WI38 (cell line): ENCODE data around the gene DIPK2B.

Experiments used
- H3K4me3 ChIP-seq: 2 replicates; pipeline ENCODE4 v1.5.1; 2011; ENCODE audit warnings: low read depth, mild to moderate bottlenecking, control low read depth, low read length
- CTCF ChIP-seq: IDR thresholded peaks from 2 replicates; pipeline ENCODE4 v1.5.1; 2012; ENCODE audit warnings: low read depth, mild to moderate bottlenecking, control low read depth, low read length

Gene DIPK2B

GRCh38 chrX:45200741-45201234 is at the start of gene DIPK2B:
Gene DIPK2B, minus strand, starts transcription at chrX:45200876. Its CDS starts 50 bp downstream, at chrX:45200826.
- no peak for TF ChIP-seq CTCF
- H3K4me3 ChIP-seq: no peak within 1 kb of the TSS

GRCh38 chrX:45240301-45240700 is 39.6 kb upstream of the DIPK2B start:
- no peak overlapping the region for H3K4me3 ChIP-seq
- TF ChIP-seq CTCF: no peak

GRCh38 chrX:45238489-45238888 is 37.8 kb upstream of the DIPK2B start:
- TF ChIP-seq CTCF: no peak
- no peak overlapping the region for H3K4me3 ChIP-seq

- TF ChIP-seq CTCF: no peak
- no peak overlapping the region for H3K4me3 ChIP-seq
Observed at GRCh38 chrX:45233531-45233930, 32.9 kb upstream of the DIPK2B start.

GRCh38 chrX:45232139-45232538 is 31.5 kb upstream of the DIPK2B start:
- TF ChIP-seq CTCF: no peak
- H3K4me3 ChIP-seq: no peak overlapping the region

- H3K4me3 ChIP-seq: no peak overlapping the region
- TF ChIP-seq CTCF: no peak
Observed at GRCh38 chrX:45230410-45230809, 29.7 kb upstream of the DIPK2B start.

GRCh38 chrX:45229348-45229747 is 28.7 kb upstream of the DIPK2B start:
- H3K4me3 ChIP-seq: no peak overlapping the region
- TF ChIP-seq CTCF: no peak
